PC-9 (cell line): ENCODE results near the gene MSANTD1. TPM values are rescaled to one million over a fixed set of nuclear protein-coding genes. Genes with fewer than 3 reads are reported as not detected.

ENCODE experiments used
- BruUV-seq: library from RNA; stranded (reverse); fragments of 400-500 nt; replicated peaks from 2 replicates; lab custom pipeline; 2021; lab: Mats Ljungman, UMichigan
- CTCF ChIA-PET: fragments of 300-600 bp; sonication (Branson Sonifier 250); formaldehyde crosslinking; loops from one replicate; lab custom pipeline; 2022; ENCODE audit warnings: antibody characterized with exemption; lab: Charles Lee
- POLR2A ChIA-PET: fragments of 300-600 bp; sonication (Branson Sonifier 250); formaldehyde crosslinking; loops from one replicate; lab custom pipeline; 2022; ENCODE audit warnings: antibody characterized with exemption; ENCODE audit not compliant: unreplicated experiment; lab: Charles Lee
- DNase-seq, 2 experiments: peaks; one replicate each; pipeline versions ENCODE4 v3.0.0 to v3.0.0-alpha.2; 2015 to 2022; ENCODE audit warnings: mixed read lengths in 1 of 2
- H2AFZ ChIP-seq: fragments of 200-600 bp; sonication (generic); 2 replicates; pipeline ENCODE4 v1.8.1; 2017; ENCODE audit warnings: antibody characterized with exemption
- H3F3A ChIP-seq: fragments of 200-600 bp; sonication (generic); 2 replicates; pipeline ENCODE4 v1.8.1; 2017; ENCODE audit warnings: antibody characterized with exemption, mild to moderate bottlenecking, low read depth; ENCODE audit not compliant: insufficient read depth
- H3K27ac ChIP-seq: fragments of 200-600 bp; sonication (generic); 2 replicates; pipeline ENCODE4 v1.6.1; 2016; ENCODE audit warnings: mixed run types
- H3K27me3 ChIP-seq: fragments of 200-600 bp; sonication (generic); 2 replicates; pipeline ENCODE4 v1.6.1; 2016; ENCODE audit warnings: low read depth, mixed run types; ENCODE audit not compliant: insufficient read depth
- H3K36me3 ChIP-seq: fragments of 200-600 bp; sonication (generic); 2 replicates; pipeline ENCODE4 v1.6.1; 2016; ENCODE audit warnings: low read depth, mixed run types
- H3K4me1 ChIP-seq: fragments of 200-600 bp; sonication (generic); replicated peaks from 2 replicates; pipeline ENCODE4 v1.6.1; 2016; ENCODE audit warnings: mixed run types; ENCODE audit not compliant: insufficient read depth
- H3K4me2 ChIP-seq: fragments of 200-600 bp; sonication (generic); 2 replicates; pipeline ENCODE4 v1.6.1; 2017; ENCODE audit warnings: mixed run types
- H3K4me3 ChIP-seq: fragments of 200-600 bp; sonication (generic); 2 replicates; pipeline ENCODE4 v1.6.1; 2016; ENCODE audit warnings: mixed run types
- H3K79me2 ChIP-seq: fragments of 200-600 bp; sonication (generic); 2 replicates; pipeline ENCODE4 v1.6.1; 2017; ENCODE audit warnings: low read depth, mixed run types
- H3K9me2 ChIP-seq: fragments of 200-600 bp; sonication (generic); 2 replicates; pipeline ENCODE4 v1.8.1; 2017; ENCODE audit warnings: mild to moderate bottlenecking; ENCODE audit not compliant: insufficient read depth
- H3K9me3 ChIP-seq: fragments of 200-600 bp; sonication (generic); 2 replicates; pipeline ENCODE4 v1.8.1; 2016; ENCODE audit warnings: low read depth; ENCODE audit not compliant: insufficient read depth
- H4K20me1 ChIP-seq: fragments of 200-600 bp; sonication (generic); 2 replicates; pipeline ENCODE4 v1.8.1; 2017; ENCODE audit not compliant: insufficient read depth
- CTCF ChIP-seq: fragments of 200-600 bp; sonication (generic); conservative IDR thresholded peaks from 2 replicates; pipeline ENCODE4 v1.6.1; 2017; ENCODE audit warnings: mixed run types, antibody characterized with exemption, mild to moderate bottlenecking, moderate library complexity
- EZH2 ChIP-seq: fragments of 200-600 bp; sonication (generic); IDR thresholded peaks from 2 replicates; pipeline ENCODE4 v1.8.0; 2017; ENCODE audit warnings: antibody characterized with exemption, low read depth
- intact Hi-C: fragments of 100-400 bp; cut with micrococcal nuclease; formaldehyde crosslinking; loops from one replicate; pipeline ENCODE4 v1.10.0; 2022; ENCODE audit not compliant: unreplicated experiment
- total RNA-seq: library from RNA; stranded (reverse); gene quantifications from 2 replicates; pipeline ENCODE4 v1.2.3, GENCODE V29; 2021

The MSANTD1 gene
- total RNA-seq, 1 experiment from 2014 or later = 3.1 TPM

- Histone ChIP-seq H3K36me3 (no peaks in the 10 kb centered on the region), H3K79me2 (no peaks in the 10 kb centered on the region), H3K4me3 (no peak overlapping the region), H3K9me2 (no peaks in the 10 kb centered on the region), H3K9me3 (no peaks in the 10 kb centered on the region), H3K4me1 (no peaks in the 10 kb centered on the region), H2AFZ (no peak overlapping the region), H3K27me3 (no peaks in the 10 kb centered on the region), H3K4me2 (no peak overlapping the region), H3F3A (no peaks in the 10 kb centered on the region), H4K20me1 (no peaks in the 10 kb centered on the region), H3K27ac (no peak overlapping the region)
- ChIA-PET POLR2A (no interaction called here), CTCF (no interaction called here)
- TF ChIP-seq CTCF = no peak
- no peak for DNase-seq
- intact Hi-C loops = no loop called here
- BruUV-seq = no TSS peak
Observed at GRCh38 chr4:3301450-3302172, 52.7 kb downstream of the MSANTD1 start.

GRCh38 chr4:3302173-3302785, 53.3 kb downstream of the MSANTD1 start:
- TF ChIP-seq EZH2 = no peak
- no peak for TF ChIP-seq CTCF
- DNase-seq = no peak
- H3K27ac ChIP-seq = no peak overlapping the region
- no peak overlapping the region for H2AFZ ChIP-seq
- no peaks in the 10 kb centered on the region for H4K20me1 ChIP-seq
- CTCF ChIA-PET = no interaction called here
- intact Hi-C loops = no loop called here
- H3K4me1 ChIP-seq = no peaks in the 10 kb centered on the region
- no peaks in the 10 kb centered on the region for H3F3A ChIP-seq
- no peak overlapping the region for H3K4me3 ChIP-seq
- no TSS peak for BruUV-seq
- H3K27me3 ChIP-seq = no peaks in the 10 kb centered on the region
- H3K4me2 ChIP-seq = no peak overlapping the region
- H3K79me2 ChIP-seq = no peaks in the 10 kb centered on the region
- H3K9me2 ChIP-seq = no peaks in the 10 kb centered on the region
- POLR2A ChIA-PET = interaction anchor here (0.6 kb wide), 1 partner anchor 263 kb away, joined by 5 read pairs; no protein-coding TSS in a partner anchor
- H3K9me3 ChIP-seq = no peaks in the 10 kb centered on the region
- no peaks in the 10 kb centered on the region for H3K36me3 ChIP-seq

- intact Hi-C loops = no loop called here
- TF ChIP-seq CTCF (no peak), EZH2 (no peak)
- Histone ChIP-seq H3K9me3 (no peaks in the 10 kb centered on the region), H3K4me3 (no peak overlapping the region), H3K27ac (no peak overlapping the region), H3K9me2 (no peaks in the 10 kb centered on the region), H3K4me1 (no peaks in the 10 kb centered on the region), H3K79me2 (no peaks in the 10 kb centered on the region), H4K20me1 (no peaks in the 10 kb centered on the region), H3K27me3 (no peaks in the 10 kb centered on the region), H2AFZ (no peak overlapping the region), H3F3A (no peaks in the 10 kb centered on the region), H3K36me3 (no peaks in the 10 kb centered on the region), H3K4me2 (no peak overlapping the region)
- CTCF ChIA-PET = no interaction called here
- DNase-seq = no peak
- POLR2A ChIA-PET = interaction anchor here (0.6 kb wide), 1 partner anchor 263 kb away, joined by 5 read pairs; no protein-coding TSS in a partner anchor
- BruUV-seq = no TSS peak
Observed at GRCh38 chr4:3302786-3303564, 54.0 kb downstream of the MSANTD1 start.
